H1 (cell line): ENCODE measurements around the gene ACAD10. TPM values are rescaled to one million over a fixed set of nuclear protein-coding genes. Genes with fewer than 3 reads are reported as not detected.

Experiments
- CTCF ChIA-PET: fragments of 300-600 bp; sonication (Branson Sonifier 250); formaldehyde crosslinking; loops from one replicate; lab custom pipeline; 2021; ENCODE audit not compliant: partially characterized antibody; lab: Charles Lee
- POLR2A ChIA-PET: fragments of 300-600 bp; sonication (Branson Sonifier 250); formaldehyde crosslinking; loops from one replicate; lab custom pipeline; 2021; ENCODE audit warnings: inconsistent platforms; ENCODE audit not compliant: partially characterized antibody; lab: Charles Lee
- DNase-seq, 2 experiments: peaks; one replicate each; pipeline versions ENCODE4 v3.0.0 to v3.0.0-alpha.2; 2010 to 2022; ENCODE audit warnings: low spot score in 2 of 2, low read depth in 1 of 2, mixed read lengths in 1 of 2
- FAIRE-seq: peaks from 2 replicates; lab custom pipeline; 2011; peaks lifted over from hg19 to GRCh38; lab: Jason Lieb, UNC
- H2AFZ ChIP-seq: 2 replicates; pipeline ENCODE4 v1.8.1; 2012; ENCODE audit warnings: low read length, inconsistent platforms
- H2AK5ac ChIP-seq: 2 replicates; pipeline ENCODE4 v1.6.1; 2013; ENCODE audit warnings: low read depth, low read length
- H2BK120ac ChIP-seq: replicated peaks from 2 replicates; pipeline ENCODE3; 2013; ENCODE audit warnings: low read depth, low read length, inconsistent platforms
- H2BK12ac ChIP-seq: 2 replicates; pipeline ENCODE4 v1.6.1; 2013; ENCODE audit warnings: low read depth, low read length
- H2BK15ac ChIP-seq: 2 replicates; pipeline ENCODE4 v1.6.1; 2013; ENCODE audit warnings: low read length
- H2BK20ac ChIP-seq: 2 replicates; pipeline ENCODE4 v1.6.1; 2013; ENCODE audit warnings: low read length
- H2BK5ac ChIP-seq: 2 replicates; pipeline ENCODE4 v1.6.1; 2013; ENCODE audit warnings: low read depth, low read length
- H3K14ac ChIP-seq: 2 replicates; pipeline ENCODE4 v1.6.1; 2013; ENCODE audit warnings: inconsistent platforms; ENCODE audit not compliant: insufficient read length
- H3K18ac ChIP-seq: 2 replicates; pipeline ENCODE4 v1.6.1; 2013; ENCODE audit warnings: low read length; ENCODE audit errors: extremely low read depth
- H3K23ac ChIP-seq: 2 replicates; pipeline ENCODE4 v1.6.1; 2013; ENCODE audit warnings: inconsistent platforms; ENCODE audit not compliant: insufficient read length
- H3K23me2 ChIP-seq: 2 replicates; pipeline ENCODE4 v1.6.1; 2013; ENCODE audit warnings: low read depth, low read length
- H3K27ac ChIP-seq: 2 replicates; pipeline ENCODE4 v1.6.1; 2011; ENCODE audit warnings: low read depth, low read length, inconsistent platforms
- H3K27me3 ChIP-seq, 4 experiments: replicated peaks in 1 of 4; 1 replicate in 1 of 4; 2 replicates in 3 of 4; pipeline versions ENCODE4 v1.6.1 to v1.8.1; 2011 to 2013; ENCODE audit warnings: low read length in 3 of 4, mild to moderate bottlenecking in 3 of 4, inconsistent platforms in 2 of 4, mixed read lengths in 2 of 4, moderate library complexity in 1 of 4; ENCODE audit not compliant: control insufficient read depth in 3 of 4, insufficient read depth in 3 of 4; ENCODE audit errors: extremely low read depth in 1 of 4
- H3K36me3 ChIP-seq, 4 experiments: 2 replicates each; pipeline versions ENCODE4 v1.6.1 to v1.8.1; 2011 to 2013; ENCODE audit warnings: mild to moderate bottlenecking in 4 of 4, low read length in 3 of 4, moderate library complexity in 2 of 4, control low read depth in 1 of 4, inconsistent platforms in 1 of 4; ENCODE audit not compliant: insufficient read depth in 4 of 4, control insufficient read depth in 2 of 4
- H3K4ac ChIP-seq: replicated peaks from 2 replicates; pipeline ENCODE3; 2013; ENCODE audit warnings: low read length, low read depth, mixed read lengths, inconsistent platforms; ENCODE audit not compliant: insufficient read length
- H3K4me1 ChIP-seq, 4 experiments: replicated peaks in 1 of 4; 1 replicate in 1 of 4; 2 replicates in 3 of 4; pipeline versions ENCODE4 v1.6.1 to v1.8.1; 2011 to 2013; ENCODE audit warnings: low read length in 3 of 4, inconsistent platforms in 2 of 4, mixed read lengths in 1 of 4; ENCODE audit not compliant: insufficient read depth in 4 of 4, control insufficient read depth in 3 of 4
- H3K4me2 ChIP-seq, 2 experiments: 2 replicates each; pipeline versions ENCODE4 v1.6.1 to v1.8.1; 2011 to 2013; ENCODE audit warnings: low read depth in 2 of 2, low read length in 2 of 2, control low read depth in 1 of 2, inconsistent platforms in 1 of 2, mild to moderate bottlenecking in 1 of 2; ENCODE audit not compliant: insufficient read depth in 1 of 2
- H3K4me3 ChIP-seq, 4 experiments: fragments of 200-600, 300-600 bp in 1 of 4; sonication (generic), shearing (Covaris generic), sonication (Bioruptor Twin) in 1 of 4; 2 replicates each; pipeline versions ENCODE4 v1.5.1 to v1.8.1; 2011 to 2016; ENCODE audit warnings: low read length in 4 of 4, low read depth in 3 of 4, control low read depth in 2 of 4, inconsistent platforms in 2 of 4, mild to moderate bottlenecking in 2 of 4, mixed read lengths in 1 of 4, moderate library complexity in 1 of 4; ENCODE audit not compliant: insufficient read depth in 2 of 4; ENCODE audit errors: extremely low read depth in 1 of 4
- H3K56ac ChIP-seq: replicated peaks from 2 replicates; pipeline ENCODE3; 2013; ENCODE audit warnings: low read depth, mild to moderate bottlenecking, mixed read lengths, low read length, inconsistent platforms; ENCODE audit not compliant: insufficient read length
- H3K79me1 ChIP-seq: 2 replicates; pipeline ENCODE4 v1.6.1; 2013; ENCODE audit warnings: low read depth, low read length, control low read depth
- H3K79me2 ChIP-seq, 2 experiments: 2 replicates each; pipeline versions ENCODE4 v1.6.1 to v1.8.1; 2012 to 2013; ENCODE audit warnings: low read length in 2 of 2, mild to moderate bottlenecking in 2 of 2, inconsistent platforms in 1 of 2; ENCODE audit not compliant: insufficient read depth in 2 of 2, control insufficient read depth in 1 of 2
- H3K9ac ChIP-seq, 4 experiments: replicated peaks in 1 of 4; 1 replicate in 1 of 4; 2 replicates in 3 of 4; pipeline versions ENCODE4 v1.6.1 to v1.8.1; 2011 to 2013; ENCODE audit warnings: low read depth in 3 of 4, low read length in 3 of 4, control low read depth in 2 of 4, mild to moderate bottlenecking in 2 of 4, moderate library complexity in 2 of 4, inconsistent platforms in 1 of 4; ENCODE audit errors: extremely low read depth in 1 of 4
- H3K9me3 ChIP-seq, 2 experiments: 2 replicates each; pipeline versions ENCODE4 v1.6.1 to v1.8.1; 2012 to 2013; ENCODE audit warnings: mild to moderate bottlenecking in 2 of 2, moderate library complexity in 2 of 2, control low read depth in 1 of 2, inconsistent platforms in 1 of 2, low read depth in 1 of 2, low read length in 1 of 2, mixed read lengths in 1 of 2; ENCODE audit not compliant: insufficient read depth in 2 of 2
- H4K20me1 ChIP-seq, 2 experiments: replicated peaks in 1 of 2; 2 replicates each; pipeline versions ENCODE3 to v1.8.1; 2011 to 2013; ENCODE audit warnings: inconsistent platforms in 2 of 2, low read length in 2 of 2, mild to moderate bottlenecking in 1 of 2; ENCODE audit not compliant: insufficient read depth in 2 of 2, control insufficient read depth in 1 of 2
- H4K5ac ChIP-seq: 2 replicates; pipeline ENCODE4 v1.6.1; 2013; ENCODE audit warnings: low read length, low read depth, mixed read lengths, inconsistent platforms; ENCODE audit not compliant: insufficient read length
- H4K8ac ChIP-seq: 2 replicates; pipeline ENCODE4 v1.8.0; 2013; ENCODE audit warnings: mild to moderate bottlenecking, moderate library complexity, low read length, inconsistent platforms; ENCODE audit not compliant: insufficient read depth; ENCODE audit errors: extremely low read depth
- H4K91ac ChIP-seq: replicated peaks from 2 replicates; pipeline ENCODE3; 2013; ENCODE audit warnings: low read length, mixed read lengths, inconsistent platforms; ENCODE audit not compliant: insufficient read length
- CBX5 ChIP-seq: fragments of 300-800, 300-1000 bp; sonication (generic); IDR thresholded peaks from 2 replicates; pipeline ENCODE4 v1.7.1; 2016; ENCODE audit warnings: antibody characterized with exemption, low read length, low read depth
- CHD1 ChIP-seq: IDR thresholded peaks from 2 replicates; pipeline ENCODE4 v1.6.1; 2012; ENCODE audit warnings: low read depth, low read length, improper control_type of control experiment
- JUN ChIP-seq: IDR thresholded peaks from 2 replicates; pipeline ENCODE4 v1.6.1; 2011; ENCODE audit warnings: low read depth, mild to moderate bottlenecking, improper control_type of control experiment, low read length
- KDM1A ChIP-seq: fragments of 200-600, 300-600 bp; sonication (generic); IDR thresholded peaks from 2 replicates; pipeline ENCODE4 v1.7.1; 2016; ENCODE audit warnings: mild to moderate bottlenecking, low read length, borderline replicate concordance
- POLR2AphosphoS5 ChIP-seq: IDR thresholded peaks from 2 replicates; pipeline ENCODE4 v1.6.1; 2011; ENCODE audit warnings: low read depth, low read length
- RAD21 ChIP-seq, 2 experiments: IDR thresholded peaks in 1 of 2; conservative IDR thresholded peaks in 1 of 2; 2 replicates each; pipeline ENCODE4 v1.6.1; 2011; ENCODE audit warnings: low read depth in 2 of 2, low read length in 2 of 2, improper control_type of control experiment in 1 of 2, inconsistent platforms in 1 of 2, mild to moderate bottlenecking in 1 of 2, moderate library complexity in 1 of 2
- RNF2 ChIP-seq: fragments of 200-900, 300-1000 bp; sonication (generic); IDR thresholded peaks from 2 replicates; pipeline ENCODE4 v1.7.1; 2016; ENCODE audit warnings: borderline replicate concordance, low read depth, mild to moderate bottlenecking, antibody characterized with exemption, low read length; ENCODE audit not compliant: poor library complexity, severe bottlenecking; ENCODE audit errors: missing control alignments
- WGBS, 2 experiments: shearing (Covaris generic) in 1 of 2; methylation state at CpG; one replicate each; pipeline versions ENCODE4 v1.1.6 to v1.1.7; 2013 to 2015; ENCODE audit warnings: low lambda C conversion rate in 2 of 2, mixed read lengths in 2 of 2, inconsistent platforms in 1 of 2, low coverage in 1 of 2, missing lambda C conversion rate in 1 of 2; ENCODE audit not compliant: insufficient replicate concordance in 2 of 2, insufficient coverage in 1 of 2, insufficient read length in 1 of 2; ENCODE audit errors: extremely low coverage in 1 of 2, missing lambda C conversion rate in 1 of 2; 5-methylcytosine and 5-hydroxymethylcytosine counted together
- polyA plus RNA-seq, 7 experiments: library from polyadenylated mRNA; depleted of rRNA in 3 of 7; stranded (reverse) in 5 of 7; unstranded in 2 of 7; fragments of >200 nt in 5 of 7; fragments of 200-250 nt in 2 of 7; gene quantifications; 1 replicate in 5 of 7; 2 replicates in 1 of 7; 4 replicates in 1 of 7; pipeline versions ENCODE4 v1.2.1 to v1.2.3, GENCODE V29; 2011 to 2013; ENCODE audit warnings: missing spikeins in 2 of 7, mixed read lengths in 2 of 7
- total RNA-seq: library from RNA; stranded (reverse); fragmentation: NEBNext Ultra II Directional; extraction: Animal tissue kit (Norgen Biotek cat#: 25700); gene quantifications from 2 replicates; pipeline ENCODE4 v1.2.1, GENCODE V29; 2021
- TF ChIP-seq, protein P1 (sequence below): IDR thresholded peaks from 2 replicates; pipeline ENCODE4 v1.6.1; 2012; ENCODE audit warnings: low read length, inconsistent platforms

ACAD10 gene
- total and polyA plus RNA-seq, 2 of the 8 experiments (the other 6 are each of a cell fraction or from before 2014, with no cell fraction given), result 17.3 to 23.3 TPM

DNA sequence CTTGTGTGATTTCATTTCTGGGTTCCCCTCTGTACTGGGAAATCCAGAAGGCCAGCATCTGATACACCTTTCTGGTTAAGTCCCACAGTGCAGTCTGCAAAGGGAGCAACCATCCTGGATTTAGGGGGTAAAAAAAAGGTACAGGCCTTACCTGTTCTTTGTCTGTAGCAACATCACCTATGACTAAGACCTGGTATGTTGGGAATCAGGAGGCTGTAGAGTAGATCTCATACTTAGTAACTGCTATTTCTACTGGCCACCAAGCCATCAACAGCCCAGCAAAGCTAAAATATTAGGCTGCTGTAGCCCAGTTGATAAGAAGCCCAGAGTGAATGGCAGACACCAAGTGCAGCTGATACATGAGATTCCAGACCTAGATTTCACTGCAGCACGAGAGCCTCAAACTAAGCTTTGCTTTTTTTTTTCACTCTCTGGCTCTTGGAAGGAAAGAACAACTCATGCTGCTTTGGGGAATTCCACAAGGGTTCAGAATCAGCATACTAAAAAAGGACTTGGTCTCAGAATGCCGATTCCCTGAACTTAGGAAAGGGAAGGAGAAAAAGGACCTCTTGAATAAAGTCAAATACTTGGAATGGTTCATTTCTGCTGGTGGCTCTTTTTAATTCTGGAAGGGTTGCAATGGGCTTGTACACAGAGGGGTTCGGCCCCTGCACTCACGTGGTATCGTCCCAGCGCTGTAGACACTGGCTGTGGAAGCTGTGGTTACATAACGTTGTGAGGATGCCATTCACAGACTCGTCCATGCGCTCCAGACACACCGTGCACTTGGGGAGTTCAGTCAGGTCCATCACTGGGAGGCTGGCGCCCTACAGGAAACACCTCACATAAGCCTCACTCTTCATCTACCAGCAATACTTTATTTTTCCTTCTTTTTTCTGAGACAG, 20.6 kb upstream of the ACAD10 start:
- Histone ChIP-seq H2BK120ac (no peak overlapping the region), H3K4me1 (peaks cover 0 to 2% (median 0%) of the 10 kb centered on the region in 4 experiments; a peak in 1 of 7 replicates), H3K14ac (no peak overlapping the region), H3K18ac (no peak overlapping the region), H3K9me3 (no peaks in the 10 kb centered on the region), H4K8ac (no peak overlapping the region), H4K20me1 (peaks cover 0 to 3% of the 10 kb centered on the region in 2 experiments), H2BK12ac (no peak overlapping the region), H3K56ac (no peak overlapping the region), H3K23me2 (no peaks in the 10 kb centered on the region), H3K4ac (no peak overlapping the region), H3K9ac (no peak overlapping the region; a peak in 1 of 7 replicates), H3K79me2 (no peaks in the 10 kb centered on the region), H2BK20ac (no peak overlapping the region), H3K23ac (no peak overlapping the region), H2AFZ (no peak overlapping the region), H4K5ac (no peak overlapping the region), H2BK15ac (no peak overlapping the region), H4K91ac (no peak overlapping the region), H3K27me3 (no peaks in the 10 kb centered on the region), H3K4me3 (no peak overlapping the region), H3K36me3 (peaks cover 6 to 35% (median 17%) of the 10 kb centered on the region in 4 experiments; a peak in 7 of 8 replicates), H3K27ac (0 out of 2 replicates have a peak overlapping the region, but pooled peaks have one; percentile 19), H3K79me1 (no peaks in the 10 kb centered on the region), H3K4me2 (no peak overlapping the region; a peak in 1 of 4 replicates), H2AK5ac (no peak overlapping the region), H2BK5ac (no peak overlapping the region)
- no peak for DNase-seq
- no peak for FAIRE-seq
- CTCF ChIA-PET, result interaction anchor here (0.6 to 1.5 kb wide), 4 partner anchors 9 to 210 kb away, joined by 3 read pairs; no protein-coding TSS in a partner anchor
- 92% methylated on average over 11 of the region's 11 CpGs; no CpG with 5 or more reads in 1 of the 2 experiments for WGBS, 2 experiments
- TF ChIP-seq RNF2 (no peak), POLR2AphosphoS5 (no peak), CBX5 (no peak), CHD1 (no peak), KDM1A (no peak), JUN (no peak), RAD21 (IDR thresholded peaks at IDR 0.05 in 1 of 2, conservative IDR thresholded peaks at IDR 0.05 in 1 of 2; ENCODE audit: low read depth in 2 of 2, low read length in 2 of 2) (no peak)
- TF ChIP-seq, protein P1, sequence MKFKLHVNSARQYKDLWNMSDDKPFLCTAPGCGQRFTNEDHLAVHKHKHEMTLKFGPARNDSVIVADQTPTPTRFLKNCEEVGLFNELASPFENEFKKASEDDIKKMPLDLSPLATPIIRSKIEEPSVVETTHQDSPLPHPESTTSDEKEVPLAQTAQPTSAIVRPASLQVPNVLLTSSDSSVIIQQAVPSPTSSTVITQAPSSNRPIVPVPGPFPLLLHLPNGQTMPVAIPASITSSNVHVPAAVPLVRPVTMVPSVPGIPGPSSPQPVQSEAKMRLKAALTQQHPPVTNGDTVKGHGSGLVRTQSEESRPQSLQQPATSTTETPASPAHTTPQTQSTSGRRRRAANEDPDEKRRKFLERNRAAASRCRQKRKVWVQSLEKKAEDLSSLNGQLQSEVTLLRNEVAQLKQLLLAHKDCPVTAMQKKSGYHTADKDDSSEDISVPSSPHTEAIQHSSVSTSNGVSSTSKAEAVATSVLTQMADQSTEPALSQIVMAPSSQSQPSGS, result no peak
- POLR2A ChIA-PET, result interaction anchor here (0.8 to 1.6 kb wide), 2 partner anchors 19 to 44 kb away, joined by 3 to 6 read pairs; no protein-coding TSS in a partner anchor
